ENCODE data around the gene PEAR1. TPM values are rescaled to one million over a fixed set of nuclear protein-coding genes. Genes with fewer than 3 reads are reported as not detected.

Gene PEAR1
- total RNA-seq, 1 donor from 2014 or later: not detected

DNA sequence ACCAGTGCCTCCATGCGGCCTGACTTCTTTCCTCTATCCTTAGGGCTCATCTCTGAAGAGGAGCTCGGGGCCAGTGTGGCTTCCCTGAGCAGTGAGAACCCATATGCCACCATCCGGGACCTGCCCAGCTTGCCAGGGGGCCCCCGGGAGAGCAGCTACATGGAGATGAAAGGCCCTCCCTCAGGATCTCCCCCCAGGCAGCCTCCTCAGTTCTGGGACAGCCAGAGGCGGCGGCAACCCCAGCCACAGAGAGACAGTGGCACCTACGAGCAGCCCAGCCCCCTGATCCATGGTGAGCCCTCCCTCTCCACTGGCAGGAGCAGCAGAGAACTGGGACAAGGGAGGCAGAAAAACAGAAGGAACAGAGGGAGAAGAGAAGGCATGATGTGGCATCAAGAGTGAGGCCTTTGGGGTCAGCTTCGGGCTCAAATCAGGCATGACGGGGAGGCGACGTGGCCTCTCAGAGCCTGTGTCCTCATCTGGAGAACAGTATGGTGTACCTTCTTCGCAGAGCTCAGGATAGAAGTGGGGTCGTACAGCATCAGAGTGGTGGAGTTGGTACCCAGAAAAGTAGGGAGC lies 20.4 kb downstream of the PEAR1 start:
- Mint-ChIP-seq H3K27me3 (peaks cover 41% of the 10 kb centered on the region), H3K4me3 (no peak overlapping the region), H3K27ac (no peak overlapping the region), H3K4me1 (no peaks in the 10 kb centered on the region), H3K36me3 (ENCODE audit: low read depth) (no peaks in the 10 kb centered on the region), H3K9me3 (no peaks in the 10 kb centered on the region)
- ChIA-PET POLR2A (no interaction called here), CTCF (no interaction called here)
- TF ChIP-seq, protein P1, sequence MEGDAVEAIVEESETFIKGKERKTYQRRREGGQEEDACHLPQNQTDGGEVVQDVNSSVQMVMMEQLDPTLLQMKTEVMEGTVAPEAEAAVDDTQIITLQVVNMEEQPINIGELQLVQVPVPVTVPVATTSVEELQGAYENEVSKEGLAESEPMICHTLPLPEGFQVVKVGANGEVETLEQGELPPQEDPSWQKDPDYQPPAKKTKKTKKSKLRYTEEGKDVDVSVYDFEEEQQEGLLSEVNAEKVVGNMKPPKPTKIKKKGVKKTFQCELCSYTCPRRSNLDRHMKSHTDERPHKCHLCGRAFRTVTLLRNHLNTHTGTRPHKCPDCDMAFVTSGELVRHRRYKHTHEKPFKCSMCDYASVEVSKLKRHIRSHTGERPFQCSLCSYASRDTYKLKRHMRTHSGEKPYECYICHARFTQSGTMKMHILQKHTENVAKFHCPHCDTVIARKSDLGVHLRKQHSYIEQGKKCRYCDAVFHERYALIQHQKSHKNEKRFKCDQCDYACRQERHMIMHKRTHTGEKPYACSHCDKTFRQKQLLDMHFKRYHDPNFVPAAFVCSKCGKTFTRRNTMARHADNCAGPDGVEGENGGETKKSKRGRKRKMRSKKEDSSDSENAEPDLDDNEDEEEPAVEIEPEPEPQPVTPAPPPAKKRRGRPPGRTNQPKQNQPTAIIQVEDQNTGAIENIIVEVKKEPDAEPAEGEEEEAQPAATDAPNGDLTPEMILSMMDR (IDR thresholded peaks at IDR 0.05): no peak
- intact Hi-C loops (cut with micrococcal nuclease): loop anchor here (5.0 kb wide), 1 partner anchor 243 kb away; no protein-coding TSS in a partner anchor
- DNase-seq: no peak
- no peak for ATAC-seq (ENCODE audit: low read depth)

GRCh38 chr1:156914440-156914856 lies 20.9 kb downstream of the PEAR1 start:
- Mint-ChIP-seq H3K27me3 (peaks cover 46% of the 10 kb centered on the region), H3K4me3 (no peak overlapping the region), H3K9me3 (no peaks in the 10 kb centered on the region), H3K27ac (no peak overlapping the region), H3K36me3 (ENCODE audit: low read depth) (no peaks in the 10 kb centered on the region), H3K4me1 (no peaks in the 10 kb centered on the region)
- ATAC-seq (ENCODE audit: low read depth) (no peak), DNase-seq (no peak)
- TF ChIP-seq, protein P1 (IDR thresholded peaks at IDR 0.05): no peak
- ChIA-PET POLR2A (no interaction called here), CTCF (no interaction called here)
- intact Hi-C loops (cut with micrococcal nuclease): loop anchor here (5.0 kb wide), 1 partner anchor 243 kb away; no protein-coding TSS in a partner anchor

- no peak within 1 kb of the TSS for H3K27ac Mint-ChIP-seq
- ATAC-seq (ENCODE audit: low read depth) (no peak), DNase-seq (no peak)
- H3K36me3 Mint-ChIP-seq (ENCODE audit: low read depth): no peaks in the 10 kb centered on the region
- no peak within 1 kb of the TSS for H3K4me3 Mint-ChIP-seq
- peaks cover 2% of the 10 kb centered on the region for H3K4me1 Mint-ChIP-seq
- CTCF ChIA-PET: interaction anchor here (0.6 kb wide), 1 partner anchor 9 kb away, joined by 4 read pairs; no protein-coding TSS in a partner anchor
- intact Hi-C loops (cut with micrococcal nuclease): no loop called here
- POLR2A ChIA-PET: no interaction called here
- TF ChIP-seq, protein P1 (IDR thresholded peaks at IDR 0.05): no peak
- no peaks in the 10 kb centered on the region for H3K9me3 Mint-ChIP-seq
- H3K27me3 Mint-ChIP-seq: peaks cover 55% of the 10 kb centered on the region
Measured at GRCh38 chr1:156920233-156921052, 26.9 kb downstream of the PEAR1 start, which contains the start of gene LRRC71. TSS of gene LRRC71 (plus strand) at chr1:156920632. CDS start at chr1:156920804, 172 bp downstream.

GRCh38 chr1:156921053-156921529 lies 27.6 kb downstream of the PEAR1 start:
- Mint-ChIP-seq H3K4me3 (no peak overlapping the region), H3K9me3 (no peaks in the 10 kb centered on the region), H3K36me3 (ENCODE audit: low read depth) (no peaks in the 10 kb centered on the region), H3K27ac (no peak overlapping the region), H3K4me1 (peaks cover 2% of the 10 kb centered on the region), H3K27me3 (peaks cover 56% of the 10 kb centered on the region)
- DNase-seq: no peak
- POLR2A ChIA-PET: no interaction called here
- ATAC-seq (ENCODE audit: low read depth): no peak
- TF ChIP-seq, protein P1 (IDR thresholded peaks at IDR 0.05): no peak
- intact Hi-C loops (cut with micrococcal nuclease): no loop called here
- CTCF ChIA-PET: no interaction called here

DNA sequence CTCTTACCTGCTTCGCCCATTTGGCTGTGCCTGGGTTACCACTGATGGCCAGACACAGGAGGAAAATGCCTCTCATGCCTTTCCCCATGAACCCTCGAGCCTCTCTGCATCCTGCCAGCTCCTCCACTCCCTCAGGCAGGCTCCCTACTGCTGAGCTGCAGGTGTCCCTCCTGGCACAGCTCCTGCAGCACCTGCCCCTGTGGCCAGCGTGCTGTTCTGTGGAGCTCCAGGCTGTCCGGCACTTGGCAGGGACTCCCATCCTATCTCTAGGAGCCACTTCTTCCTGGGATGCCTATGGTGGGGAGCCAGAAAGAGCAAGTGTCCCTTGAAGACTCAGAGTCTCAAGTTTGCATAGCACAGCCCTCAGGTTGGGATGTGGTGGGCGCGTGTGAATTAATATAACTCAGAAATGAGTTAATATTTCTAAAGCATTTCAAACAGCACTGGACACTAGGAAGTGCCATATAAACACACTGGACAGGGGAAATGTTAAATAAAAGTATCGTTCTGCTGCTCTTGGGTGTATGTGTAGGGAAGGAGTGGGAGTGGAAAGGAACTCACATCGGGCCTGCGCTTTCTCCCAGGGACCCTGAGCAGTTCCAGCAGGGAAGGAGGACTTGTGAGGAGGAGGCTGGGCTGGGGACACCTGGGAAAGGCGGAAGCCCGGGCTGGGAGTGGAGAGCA lies 29.6 kb downstream of the PEAR1 start:
- H3K27me3 Mint-ChIP-seq: peaks cover 62% of the 10 kb centered on the region
- ATAC-seq (ENCODE audit: low read depth): no peak
- no peaks in the 10 kb centered on the region for H3K9me3 Mint-ChIP-seq
- TF ChIP-seq, protein P1 (IDR thresholded peaks at IDR 0.05): no peak
- intact Hi-C loops (cut with micrococcal nuclease): no loop called here
- DNase-seq: no peak
- POLR2A ChIA-PET: no interaction called here
- H3K4me1 Mint-ChIP-seq: peaks cover 6% of the 10 kb centered on the region
- H3K27ac Mint-ChIP-seq: no peak overlapping the region
- peak overlapping the region; percentile 12 for H3K4me3 Mint-ChIP-seq
- CTCF ChIA-PET: no interaction called here
- H3K36me3 Mint-ChIP-seq (ENCODE audit: low read depth): no peaks in the 10 kb centered on the region

Measured in activated B cell treated with CpG ODN at 0.5 μM for 24 hours (primary cell).